Measurements from ENCODE around the gene LY6G5B.

The LY6G5B gene

DNA sequence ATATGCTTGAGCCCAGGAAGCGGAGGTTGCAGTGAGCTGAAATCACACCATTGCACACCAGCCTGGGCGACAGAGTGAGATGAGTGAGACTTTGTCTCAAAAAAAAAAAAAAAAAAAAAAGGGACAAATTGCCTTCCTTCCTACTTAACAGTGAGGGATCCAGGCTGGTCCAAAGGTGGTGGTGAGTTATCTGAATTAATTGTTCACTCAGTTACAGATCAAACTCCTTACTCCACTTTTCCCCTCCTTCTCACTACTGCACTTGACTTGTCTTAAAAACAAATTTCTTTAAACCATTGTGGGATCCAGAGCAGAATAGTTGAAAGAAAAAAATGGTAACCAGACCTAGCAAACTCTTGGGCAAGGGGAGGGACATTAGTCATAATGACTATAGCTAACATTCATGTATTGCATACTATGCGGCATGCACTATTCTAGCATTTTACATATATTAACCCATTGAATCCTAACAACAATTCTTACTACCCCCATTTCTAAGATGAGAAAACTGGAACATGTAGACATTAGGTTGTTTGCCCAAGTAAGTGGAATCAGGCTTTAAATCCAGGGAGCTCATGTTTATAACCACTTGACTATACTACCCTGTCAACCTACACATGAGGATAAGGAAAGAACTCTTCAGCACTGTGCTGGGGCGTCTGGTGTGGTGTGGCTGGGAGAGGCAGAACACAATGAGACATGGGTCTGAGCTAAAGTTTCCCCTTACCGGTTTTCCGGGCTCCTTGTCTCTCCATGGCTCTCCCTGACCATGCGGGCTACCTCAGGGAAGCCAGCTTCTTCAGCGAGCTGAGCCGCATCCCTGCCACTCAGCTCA, 6.4 kb upstream of the LY6G5B start:
- DNase-seq (ENCODE audit: insufficient read length, low spot score), result no peak
- TF ChIP-seq POLR2A (IDR thresholded peaks at IDR 0.05; ENCODE audit: low read depth, low read length), result no peak
- no peak for FAIRE-seq

DNA sequence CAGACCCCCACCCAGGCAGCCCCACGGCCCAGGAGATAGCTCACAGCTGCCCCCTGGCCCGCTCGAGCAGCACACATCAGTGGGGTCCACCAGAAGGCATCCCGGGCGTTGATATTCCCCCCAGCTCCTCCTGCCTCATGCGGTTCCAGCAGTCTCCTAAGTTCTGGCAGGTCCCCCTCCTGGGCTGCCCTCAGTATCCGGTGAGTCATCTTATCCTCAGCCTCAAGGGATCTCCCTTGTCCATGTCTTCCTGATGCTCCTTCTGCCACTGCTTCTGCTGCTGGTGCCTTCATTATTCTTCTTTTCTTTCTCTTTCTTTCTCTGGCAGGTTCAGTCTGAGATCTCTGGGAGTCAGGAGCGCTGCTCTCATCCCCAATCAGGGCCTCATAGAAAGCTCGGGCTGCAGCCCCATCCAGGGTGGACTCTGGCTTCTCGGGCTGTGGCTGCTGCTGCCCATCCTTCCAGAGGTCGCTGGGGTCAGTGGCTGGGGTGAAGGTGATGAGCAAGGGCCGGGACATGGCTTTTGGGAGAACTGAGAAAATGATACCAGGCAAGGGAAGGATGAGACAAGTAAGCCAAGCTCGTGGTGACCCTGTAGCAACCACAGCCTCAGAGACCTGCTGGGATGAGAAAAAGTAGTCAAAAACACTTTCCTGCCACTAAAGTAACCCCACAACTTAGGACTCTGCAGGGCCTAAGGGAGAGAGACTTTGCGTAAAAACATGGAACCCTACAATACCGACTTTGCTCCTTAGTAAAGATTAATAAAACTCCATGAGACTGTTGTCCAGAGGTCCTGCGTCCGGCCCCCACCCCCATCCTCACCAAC, 5.6 kb upstream of the LY6G5B start:
- TF ChIP-seq POLR2A (IDR thresholded peaks at IDR 0.05; ENCODE audit: low read depth, low read length), result no peak
- DNase-seq (ENCODE audit: insufficient read length, low spot score) (peak; percentile 85), FAIRE-seq (no peak)

DNA sequence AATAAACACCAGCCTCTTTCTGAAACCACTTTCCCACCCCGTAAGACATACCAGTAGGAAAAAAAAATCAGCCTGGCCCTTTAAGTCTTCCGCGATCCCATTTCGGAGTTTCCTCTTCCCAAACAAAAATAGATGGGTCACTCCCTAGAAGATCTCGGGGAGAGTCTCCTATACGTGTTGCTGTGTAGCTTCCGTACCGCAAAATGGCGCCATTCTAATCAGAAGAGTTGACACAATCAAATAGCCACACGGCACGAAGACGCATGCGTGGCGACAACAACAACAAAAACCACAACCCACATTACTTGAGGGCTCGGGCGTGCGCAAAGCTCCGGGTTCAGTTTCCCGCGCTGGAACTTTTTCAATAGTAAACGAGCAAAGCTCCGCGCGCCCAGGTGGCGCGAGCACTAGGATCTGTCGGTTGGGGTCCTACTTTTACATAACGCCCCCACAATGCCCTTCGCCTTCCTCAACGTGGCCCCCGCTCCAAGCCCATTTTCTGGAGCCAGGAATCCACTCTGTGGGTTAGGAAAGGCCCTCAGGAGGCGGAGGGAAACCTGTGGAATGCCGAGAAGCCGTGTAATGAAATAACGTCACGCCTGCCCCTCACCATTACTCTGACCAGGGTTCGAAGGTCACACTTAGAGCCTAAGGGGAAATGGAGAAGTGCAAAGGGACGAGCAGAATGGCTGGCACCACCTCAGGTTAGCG, 4.8 kb upstream of the LY6G5B start, which contains the start of gene GPANK1:
Gene GPANK1, minus strand, starts transcription at position 208 of the 711 bp plus-strand sequence. CDS start 519 bp downstream, outside the sequence.
- FAIRE-seq, result peak; percentile 80
- 0 out of 2 replicates have a peak, but pooled peaks have one; percentile 21 for TF ChIP-seq POLR2A (IDR thresholded peaks at IDR 0.05; ENCODE audit: low read depth, low read length)
- DNase-seq (ENCODE audit: insufficient read length, low spot score), result peak; percentile 81

DNA sequence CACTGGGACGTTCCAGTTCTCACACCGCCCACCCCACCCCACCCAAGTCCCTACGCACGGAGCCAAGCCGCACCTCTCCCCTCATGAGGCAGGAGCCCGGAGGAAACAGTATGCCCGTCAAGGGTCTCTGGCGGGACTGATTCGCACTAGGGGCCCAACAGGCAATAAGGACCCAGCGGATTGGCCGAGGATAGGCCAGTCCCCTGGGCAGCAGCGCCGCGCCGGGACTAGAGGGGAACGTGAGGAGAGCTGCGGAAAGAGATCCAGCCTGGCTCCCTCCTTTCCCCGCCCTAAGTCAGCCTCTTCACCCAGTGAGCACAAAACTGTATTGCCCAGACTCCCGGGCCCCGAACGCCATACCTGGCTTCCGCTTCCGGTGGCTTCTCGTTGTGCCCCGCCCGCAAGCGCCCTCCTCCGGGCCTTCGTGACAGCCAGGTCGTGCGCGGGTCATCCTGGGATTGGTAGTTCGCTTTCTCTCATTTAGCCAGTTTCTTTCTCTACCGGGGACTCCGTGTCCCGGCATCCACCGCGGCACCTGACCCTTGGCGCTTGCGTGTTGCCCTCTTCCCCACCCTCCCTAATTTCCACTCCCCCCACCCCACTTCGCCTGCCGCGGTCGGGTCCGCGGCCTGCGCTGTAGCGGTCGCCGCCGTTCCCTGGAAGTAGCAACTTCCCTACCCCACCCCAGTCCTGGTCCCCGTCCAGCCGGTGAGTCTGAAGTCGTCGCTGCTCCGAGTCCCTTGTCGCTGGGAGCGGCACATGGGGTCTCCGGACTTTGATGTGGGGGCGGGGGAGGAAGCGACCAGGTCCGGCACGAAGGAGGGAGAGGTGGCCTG, 4.1 kb upstream of the LY6G5B start, which contains the start of gene CSNK2B:
Gene CSNK2B, plus strand, starts transcription at position 580 of the 836 bp plus-strand sequence. CDS start 752 bp downstream, outside the sequence.
- TF ChIP-seq POLR2A (IDR thresholded peaks at IDR 0.05; ENCODE audit: low read depth, low read length), result peak; percentile 40
- DNase-seq (ENCODE audit: insufficient read length, low spot score), result peak; percentile 95
- peak; percentile 48 for FAIRE-seq

DNA sequence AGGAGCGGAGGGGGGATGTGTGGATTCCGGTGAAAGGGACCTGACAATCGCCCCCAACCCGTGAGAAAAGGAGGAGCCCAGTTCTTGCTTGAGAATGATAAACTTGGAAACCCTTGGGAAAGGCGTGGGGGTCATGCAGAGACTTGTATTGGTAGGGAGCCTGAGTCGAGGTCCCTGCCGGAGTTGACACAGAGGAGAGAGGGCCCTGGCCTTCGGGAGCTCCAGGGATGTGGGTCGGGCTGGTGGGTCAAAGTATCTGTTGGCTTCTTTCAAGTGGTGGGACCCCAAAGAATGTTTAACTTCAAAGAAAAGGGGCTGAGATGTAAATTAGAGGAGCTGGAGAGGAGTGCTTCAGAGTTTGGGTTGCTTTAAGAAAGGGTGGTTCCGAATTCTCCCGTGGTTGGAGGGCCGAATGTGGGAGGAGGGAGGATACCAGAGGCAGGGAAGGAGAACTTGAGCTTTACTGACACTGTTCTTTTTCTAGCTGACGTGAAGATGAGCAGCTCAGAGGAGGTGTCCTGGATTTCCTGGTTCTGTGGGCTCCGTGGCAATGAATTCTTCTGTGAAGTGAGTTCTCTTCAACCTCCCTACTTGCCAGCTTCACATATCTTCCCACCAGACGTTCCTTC, 3.3 kb upstream of the LY6G5B start:
- TF ChIP-seq POLR2A (IDR thresholded peaks at IDR 0.05; ENCODE audit: low read depth, low read length), result no peak
- no peak for FAIRE-seq
- DNase-seq (ENCODE audit: insufficient read length, low spot score), result no peak

DNA sequence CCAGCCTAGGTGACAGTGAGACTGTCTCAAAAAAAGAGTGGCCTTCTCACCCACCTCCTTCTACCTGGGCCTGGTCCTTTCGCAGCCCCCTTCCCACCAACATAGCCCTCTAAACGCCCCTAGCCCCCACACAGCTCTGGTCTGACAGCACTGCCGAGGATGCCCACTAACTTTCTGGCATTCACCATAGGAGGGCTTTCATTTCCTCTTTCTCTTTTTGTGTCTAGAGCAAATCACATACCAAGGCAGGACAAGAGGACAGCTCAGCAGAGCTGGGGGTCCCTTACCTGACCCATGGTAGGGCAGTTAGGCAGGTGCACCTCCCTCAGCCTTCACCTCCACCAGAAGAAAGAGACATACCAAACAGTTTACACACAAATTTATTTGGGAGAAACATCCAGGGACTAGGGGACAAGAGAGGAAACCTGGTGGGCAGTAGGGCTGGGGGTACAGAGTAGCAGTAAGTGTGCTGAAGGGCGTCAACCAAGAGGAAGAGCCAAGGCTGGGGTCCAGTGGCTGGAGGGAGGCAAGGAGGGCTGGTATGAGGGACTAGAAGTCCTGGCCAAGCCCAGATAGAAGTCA, 6.6 kb downstream of the LY6G5B start:
- no peak for TF ChIP-seq POLR2A (IDR thresholded peaks at IDR 0.05; ENCODE audit: low read depth, low read length)
- DNase-seq (ENCODE audit: insufficient read length, low spot score) (no peak), FAIRE-seq (no peak)

DNA sequence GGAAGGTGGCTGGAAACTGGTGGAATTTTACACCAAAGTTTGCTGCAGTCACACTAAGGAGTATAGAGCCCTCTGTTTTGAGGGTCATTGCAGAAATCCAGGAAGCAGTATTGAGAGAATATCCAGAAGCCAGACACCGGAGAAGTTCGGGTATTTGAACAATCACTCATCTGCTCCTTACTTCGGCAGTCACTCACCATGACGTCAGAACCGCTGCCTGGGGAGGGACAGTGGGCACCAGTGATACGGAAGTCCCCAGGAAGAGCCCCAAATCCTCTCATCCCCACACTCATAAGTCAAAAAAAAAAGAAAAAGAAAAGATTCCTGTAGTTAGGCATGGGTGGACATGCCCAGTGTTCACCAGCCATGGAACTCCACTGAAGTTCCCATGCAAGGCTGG, 7.1 kb downstream of the LY6G5B start:
- no peak for TF ChIP-seq POLR2A (IDR thresholded peaks at IDR 0.05; ENCODE audit: low read depth, low read length)
- FAIRE-seq (no peak), DNase-seq (ENCODE audit: insufficient read length, low spot score) (no peak)

DNA sequence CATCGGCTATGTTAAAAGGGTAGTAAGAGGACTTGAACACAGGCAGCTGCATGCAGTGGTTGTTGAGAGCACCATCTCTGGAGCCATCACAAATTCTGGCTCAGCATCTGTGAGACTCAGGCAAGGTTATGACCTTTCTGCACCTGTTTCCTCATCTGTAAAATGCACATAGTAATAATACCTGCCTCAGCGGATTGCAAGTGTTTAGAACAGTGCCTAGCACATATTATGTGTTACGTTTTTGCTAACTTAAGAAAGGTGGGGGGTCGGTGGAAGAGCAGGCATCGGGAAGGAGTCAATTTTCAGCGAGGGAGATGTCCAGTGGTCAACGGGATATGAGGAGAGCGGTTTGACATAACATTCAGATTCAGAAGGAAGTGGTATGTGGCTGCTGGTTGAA, 8.2 kb downstream of the LY6G5B start:
- FAIRE-seq, result no peak
- TF ChIP-seq POLR2A (IDR thresholded peaks at IDR 0.05; ENCODE audit: low read depth, low read length), result no peak
- no peak for DNase-seq (ENCODE audit: insufficient read length, low spot score)

DNA sequence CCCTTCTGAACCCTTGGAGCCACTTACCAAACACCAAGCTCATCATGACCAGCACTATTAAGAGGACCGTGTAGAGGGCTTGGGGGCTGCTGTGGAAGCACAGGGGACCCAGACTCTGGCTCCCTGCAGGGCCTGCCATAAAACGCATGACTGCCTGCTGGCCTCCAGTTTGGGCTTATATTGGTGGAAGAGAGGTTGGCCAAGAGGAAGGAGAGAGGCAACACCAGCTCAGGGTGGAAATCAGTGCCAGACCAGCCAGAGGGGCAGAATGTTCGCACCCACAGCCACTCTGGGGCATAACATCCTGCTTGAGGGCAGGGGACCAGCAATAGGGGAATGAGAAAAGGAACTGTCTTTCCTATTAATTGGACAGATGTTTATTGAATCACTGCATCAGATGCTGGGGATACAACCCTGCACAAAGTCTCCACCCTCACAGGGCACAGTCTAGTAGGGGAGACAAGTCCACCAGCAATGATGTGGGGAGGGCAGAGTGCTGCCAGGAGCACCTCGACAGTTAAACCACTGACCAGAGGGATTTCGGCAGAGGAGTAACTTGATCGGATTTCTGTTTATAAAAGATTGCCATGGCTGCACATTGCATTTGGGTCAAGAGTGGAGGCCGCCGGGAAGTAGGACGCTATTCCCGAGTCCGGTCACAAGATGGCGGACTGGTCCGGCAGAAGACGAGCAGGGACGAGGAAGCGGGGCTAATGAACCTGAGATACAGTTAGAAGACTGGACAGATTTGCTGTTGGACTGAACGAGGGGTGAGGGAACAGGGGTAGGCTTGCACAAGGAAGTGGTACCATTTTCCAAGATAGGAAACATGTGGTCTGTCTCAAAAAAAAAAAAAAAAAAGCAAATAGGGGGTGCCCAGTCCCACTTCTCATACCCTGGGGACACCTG, 10.7 kb downstream of the LY6G5B start, which contains the start of gene LY6G5C:
Gene LY6G5C, minus strand, starts transcription at position 842 of the 909 bp plus-strand sequence. Its CDS starts 694 bp downstream, at position 148.
- TF ChIP-seq POLR2A (IDR thresholded peaks at IDR 0.05; ENCODE audit: low read depth, low read length), result no peak
- peak; percentile 20 for FAIRE-seq

DNA sequence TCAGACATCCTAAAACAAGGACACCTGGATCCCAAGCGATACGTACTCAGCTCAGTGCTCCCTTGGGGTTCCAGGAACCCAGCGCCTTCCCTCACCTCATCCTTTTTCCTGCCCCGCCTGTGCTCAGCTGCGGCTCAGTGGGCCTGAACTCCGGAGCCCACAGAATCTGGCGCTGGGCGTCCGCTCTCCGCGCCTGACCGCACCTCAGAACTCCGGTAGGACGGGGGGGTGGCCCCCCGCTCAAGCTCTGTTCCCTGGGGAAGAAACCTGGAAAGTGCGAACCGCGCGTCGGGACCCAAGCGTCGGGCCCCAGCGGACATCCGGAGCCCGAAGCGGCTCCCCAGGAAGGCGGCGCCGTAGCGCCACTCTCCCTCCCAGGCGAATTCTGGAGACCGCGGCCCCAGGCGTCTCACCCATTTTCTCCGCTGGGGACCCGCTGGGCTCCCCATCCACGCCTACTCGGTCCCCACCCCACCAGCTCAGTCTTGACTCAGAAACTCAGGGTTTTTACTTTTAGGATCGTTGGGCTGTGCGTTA, 11.4 kb downstream of the LY6G5B start:
- TF ChIP-seq POLR2A (IDR thresholded peaks at IDR 0.05; ENCODE audit: low read depth, low read length), result no peak
- no peak for DNase-seq (ENCODE audit: insufficient read length, low spot score)
- no peak for FAIRE-seq

More for the DNA sequence above, 10.7 kb downstream of the LY6G5B start, which contains the start of gene LY6G5C:
- peak; percentile 69 for DNase-seq (ENCODE audit: insufficient read length, low spot score)

DNA sequence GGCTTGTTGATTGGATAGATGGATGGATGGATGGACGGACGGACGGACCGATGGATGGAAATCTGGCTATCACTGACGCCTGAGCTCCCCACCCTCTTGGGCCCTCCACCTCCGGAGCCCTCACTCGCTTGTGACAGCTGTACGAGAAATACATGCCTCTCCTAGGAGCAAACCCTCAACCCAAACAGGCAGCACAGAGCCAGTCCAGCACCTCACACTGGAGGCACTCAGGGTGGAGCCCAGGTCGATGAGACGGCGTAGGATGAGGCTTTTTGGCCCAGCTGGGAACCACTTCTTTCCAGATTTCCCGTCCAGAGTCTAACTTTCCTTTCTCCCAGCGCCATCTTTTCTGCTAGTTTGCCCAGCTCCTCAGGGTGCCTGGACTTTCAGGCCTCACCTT, 13.8 kb downstream of the LY6G5B start:
- no peak for FAIRE-seq
- no peak for TF ChIP-seq POLR2A (IDR thresholded peaks at IDR 0.05; ENCODE audit: low read depth, low read length)
- DNase-seq (ENCODE audit: insufficient read length, low spot score), result no peak
